H1 (cell line): ENCODE results near the gene ITGA4. TPM values are rescaled to one million over a fixed set of nuclear protein-coding genes. Genes with fewer than 3 reads are reported as not detected.

Source experiments
- BCL11A ChIP-seq, 2 experiments: IDR thresholded peaks; one replicate each; pipeline ENCODE4 v1.6.1; 2011; ENCODE audit warnings: low read depth in 2 of 2, low read length in 2 of 2, mild to moderate bottlenecking in 2 of 2
- CTBP2 ChIP-seq: IDR thresholded peaks from 2 replicates; pipeline ENCODE4 v1.7.0; 2011; ENCODE audit warnings: borderline replicate concordance, mild to moderate bottlenecking, moderate library complexity, mixed read lengths, low read length; ENCODE audit not compliant: insufficient read depth, insufficient read length
- NRF1 ChIP-seq: IDR thresholded peaks from 2 replicates; pipeline ENCODE4 v1.6.1; 2011; ENCODE audit warnings: mild to moderate bottlenecking, low read depth, low read length, improper control_type of control experiment
- polyA plus RNA-seq, 7 experiments: library from polyadenylated mRNA; depleted of rRNA in 3 of 7; stranded (reverse) in 5 of 7; unstranded in 2 of 7; fragments of >200 nt in 5 of 7; fragments of 200-250 nt in 2 of 7; gene quantifications; 1 replicate in 5 of 7; 2 replicates in 1 of 7; 4 replicates in 1 of 7; pipeline versions ENCODE4 v1.2.1 to v1.2.3, GENCODE V29; 2011 to 2013; ENCODE audit warnings: missing spikeins in 2 of 7, mixed read lengths in 2 of 7
- total RNA-seq: library from RNA; stranded (reverse); fragmentation: NEBNext Ultra II Directional; extraction: Animal tissue kit (Norgen Biotek cat#: 25700); gene quantifications from 2 replicates; pipeline ENCODE4 v1.2.1, GENCODE V29; 2021
- TF ChIP-seq, protein P1 (sequence below): IDR thresholded peaks from 2 replicates; pipeline ENCODE4 v1.6.1; 2011; ENCODE audit warnings: low read length, improper control_type of control experiment
- TF ChIP-seq, protein P2 (sequence below), 3 experiments: IDR thresholded peaks; 1 replicate in 2 of 3; 2 replicates in 1 of 3; pipeline versions ENCODE4 v1.5.1 to v1.6.1; 2011; ENCODE audit warnings: low read length in 3 of 3, mild to moderate bottlenecking in 3 of 3, inconsistent platforms in 2 of 3, low read depth in 1 of 3, moderate library complexity in 1 of 3; ENCODE audit not compliant: insufficient read depth in 1 of 3; ENCODE audit errors: control extremely low read depth in 1 of 3
- TF ChIP-seq, protein P3 (sequence below): IDR thresholded peaks from 2 replicates; pipeline ENCODE4 v1.6.1; 2012; ENCODE audit warnings: inconsistent platforms

ITGA4 gene
- total and polyA plus RNA-seq, 2 of the 8 experiments (the other 6 are each of a cell fraction or from before 2014, with no cell fraction given): 0.60 to 2.1 TPM

DNA sequence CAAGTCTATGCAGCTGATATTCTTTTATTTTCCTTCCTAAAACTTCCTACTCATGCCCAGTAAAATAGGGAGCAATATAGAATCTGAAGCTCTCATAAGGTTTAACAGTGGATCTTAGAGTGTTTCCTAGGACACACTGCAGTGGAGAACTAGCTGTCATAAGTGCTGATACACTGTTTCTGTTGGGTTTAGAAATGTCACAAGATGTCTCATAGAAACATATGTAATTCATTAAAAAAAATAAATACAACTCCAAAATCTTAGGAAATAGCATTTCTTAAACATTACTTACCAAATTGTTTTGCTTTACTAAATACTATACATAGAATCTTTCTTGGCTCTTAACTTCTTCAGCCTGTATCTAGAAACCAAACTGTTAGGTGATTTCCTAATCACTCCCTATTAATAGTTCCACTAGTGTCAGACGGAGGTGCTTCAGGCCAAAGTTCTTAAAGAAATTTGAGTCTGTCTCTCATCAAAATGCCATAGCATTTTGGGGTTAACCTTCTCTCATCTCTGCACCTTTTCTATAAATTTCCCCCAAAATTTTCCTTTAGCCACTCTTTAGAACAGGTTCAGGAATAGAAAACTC lies 106.0 kb downstream of the ITGA4 start (continued):
- TF ChIP-seq, protein P1, sequence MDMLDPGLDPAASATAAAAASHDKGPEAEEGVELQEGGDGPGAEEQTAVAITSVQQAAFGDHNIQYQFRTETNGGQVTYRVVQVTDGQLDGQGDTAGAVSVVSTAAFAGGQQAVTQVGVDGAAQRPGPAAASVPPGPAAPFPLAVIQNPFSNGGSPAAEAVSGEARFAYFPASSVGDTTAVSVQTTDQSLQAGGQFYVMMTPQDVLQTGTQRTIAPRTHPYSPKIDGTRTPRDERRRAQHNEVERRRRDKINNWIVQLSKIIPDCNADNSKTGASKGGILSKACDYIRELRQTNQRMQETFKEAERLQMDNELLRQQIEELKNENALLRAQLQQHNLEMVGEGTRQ: no peak
- TF ChIP-seq CTBP2 (no peak), NRF1 (no peak), BCL11A (IDR thresholded peaks at IDR 0.05; ENCODE audit: low read depth in 2 of 2, low read length in 2 of 2) (no peak)
- TF ChIP-seq, protein P2, sequence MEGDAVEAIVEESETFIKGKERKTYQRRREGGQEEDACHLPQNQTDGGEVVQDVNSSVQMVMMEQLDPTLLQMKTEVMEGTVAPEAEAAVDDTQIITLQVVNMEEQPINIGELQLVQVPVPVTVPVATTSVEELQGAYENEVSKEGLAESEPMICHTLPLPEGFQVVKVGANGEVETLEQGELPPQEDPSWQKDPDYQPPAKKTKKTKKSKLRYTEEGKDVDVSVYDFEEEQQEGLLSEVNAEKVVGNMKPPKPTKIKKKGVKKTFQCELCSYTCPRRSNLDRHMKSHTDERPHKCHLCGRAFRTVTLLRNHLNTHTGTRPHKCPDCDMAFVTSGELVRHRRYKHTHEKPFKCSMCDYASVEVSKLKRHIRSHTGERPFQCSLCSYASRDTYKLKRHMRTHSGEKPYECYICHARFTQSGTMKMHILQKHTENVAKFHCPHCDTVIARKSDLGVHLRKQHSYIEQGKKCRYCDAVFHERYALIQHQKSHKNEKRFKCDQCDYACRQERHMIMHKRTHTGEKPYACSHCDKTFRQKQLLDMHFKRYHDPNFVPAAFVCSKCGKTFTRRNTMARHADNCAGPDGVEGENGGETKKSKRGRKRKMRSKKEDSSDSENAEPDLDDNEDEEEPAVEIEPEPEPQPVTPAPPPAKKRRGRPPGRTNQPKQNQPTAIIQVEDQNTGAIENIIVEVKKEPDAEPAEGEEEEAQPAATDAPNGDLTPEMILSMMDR (IDR thresholded peaks at IDR 0.05; ENCODE audit: control extremely low read depth in 1 of 3, insufficient read depth in 1 of 3, low read depth in 1 of 3, low read length in 3 of 3): no peak
- TF ChIP-seq, protein P3, sequence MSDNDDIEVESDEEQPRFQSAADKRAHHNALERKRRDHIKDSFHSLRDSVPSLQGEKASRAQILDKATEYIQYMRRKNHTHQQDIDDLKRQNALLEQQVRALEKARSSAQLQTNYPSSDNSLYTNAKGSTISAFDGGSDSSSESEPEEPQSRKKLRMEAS: no peak
